Stomach smooth muscle (tissue), 2 donors: ENCODE measurements around the gene MUC6.
"Not testable (repeated sequence)": the region's sequence is repeated elsewhere in the genome, so short reads cannot be mapped to it uniquely, and the experiment has no call there.

Experiments
- H3K27ac ChIP-seq: one replicate; pipeline ENCODE4 v1.7.0; 2013; ENCODE audit warnings: mild to moderate bottlenecking, low read length, inconsistent platforms
- H3K27me3 ChIP-seq, 2 donors: one replicate each; pipeline ENCODE4 v1.7.0; 2013; ENCODE audit warnings: low read length in 2 of 2; ENCODE audit not compliant: insufficient read depth in 2 of 2, control insufficient read depth in 1 of 2
- H3K36me3 ChIP-seq, 2 donors: one replicate each; pipeline ENCODE4 v1.7.0; 2013; ENCODE audit warnings: low read length in 2 of 2; ENCODE audit not compliant: control insufficient read depth in 2 of 2, insufficient read depth in 2 of 2
- H3K4me1 ChIP-seq: one replicate; pipeline ENCODE4 v1.7.0; 2013; ENCODE audit warnings: low read length; ENCODE audit not compliant: control insufficient read depth, insufficient read depth
- H3K4me3 ChIP-seq, 2 donors: one replicate each; pipeline ENCODE4 v1.7.0; 2013; ENCODE audit warnings: low read length in 2 of 2
- H3K9ac ChIP-seq, 2 donors: one replicate each; pipeline ENCODE4 v1.7.0; 2013; ENCODE audit warnings: low read length in 2 of 2, mild to moderate bottlenecking in 1 of 2
- H3K9me3 ChIP-seq, 2 donors: one replicate each; pipeline ENCODE4 v1.7.0; 2013; ENCODE audit warnings: low read length in 2 of 2; ENCODE audit not compliant: control insufficient read depth in 2 of 2
- donor health status: healthy.
- donor health status: Pancreatic carcinoma.

Gene MUC6

DNA sequence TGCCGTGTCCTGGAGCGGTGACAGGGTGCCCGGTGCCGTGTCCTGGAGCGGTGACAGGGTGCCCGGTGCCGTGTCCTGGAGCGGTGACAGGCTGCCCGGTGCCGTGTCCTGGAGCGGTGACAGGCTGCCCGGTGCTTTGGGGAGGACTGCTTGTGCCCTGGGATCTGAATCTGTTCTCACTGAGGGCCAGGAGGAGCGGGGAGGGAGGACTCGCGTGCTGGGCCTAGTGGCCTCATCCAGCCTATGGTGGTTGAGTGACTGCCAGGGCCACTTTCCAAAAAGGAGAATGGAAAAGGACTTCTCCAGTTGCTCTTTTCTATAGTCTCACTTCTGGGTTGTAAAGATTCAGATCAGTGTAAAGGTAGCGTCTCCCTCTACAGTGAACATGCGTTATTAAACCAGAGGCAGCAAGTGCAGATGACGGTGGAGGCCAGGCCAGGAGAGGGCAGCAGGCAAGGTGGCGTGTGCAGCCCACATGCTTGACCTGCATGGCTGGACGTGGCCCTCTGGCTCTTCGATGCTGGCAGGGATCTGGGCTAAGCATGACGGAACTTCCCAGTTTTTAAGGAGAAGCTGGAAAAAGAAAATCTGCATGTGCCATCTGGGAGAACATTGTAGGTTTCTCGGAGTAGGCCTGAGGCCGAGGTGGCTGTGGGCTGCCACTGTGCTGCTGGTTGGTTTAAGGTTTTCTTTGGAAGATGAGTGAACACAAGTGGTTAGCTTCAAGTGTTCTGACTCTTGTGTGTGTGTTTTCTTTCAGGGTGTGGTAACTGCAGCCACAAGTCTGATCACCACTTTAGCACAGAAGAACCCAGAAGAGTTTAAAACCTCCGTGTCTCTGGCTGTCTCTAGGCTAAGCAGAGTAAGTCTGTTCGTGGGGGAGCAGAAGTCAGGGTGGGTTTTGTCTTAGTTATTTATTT lies 55.8 kb downstream of the MUC6 start:
- no peaks in the 10 kb centered on the region for H3K9me3 ChIP-seq
- H3K27me3 ChIP-seq: no peaks in the 10 kb centered on the region
- H3K27ac ChIP-seq: no peak overlapping the region
- no peak overlapping the region for H3K9ac ChIP-seq
- no peaks in the 10 kb centered on the region for H3K4me1 ChIP-seq
- H3K4me3 ChIP-seq: no peak overlapping the region
- H3K36me3 ChIP-seq: peaks cover 25 to 45% of the 10 kb centered on the region in 2 donors

- H3K4me1 ChIP-seq: no peaks in the 10 kb centered on the region
- no peak overlapping the region for H3K27ac ChIP-seq
- no peaks in the 10 kb centered on the region for H3K27me3 ChIP-seq
- no peak overlapping the region for H3K9ac ChIP-seq
- no peak overlapping the region for H3K4me3 ChIP-seq
- peaks cover 10 to 38% of the 10 kb centered on the region in 2 donors for H3K36me3 ChIP-seq
- H3K9me3 ChIP-seq: no peaks in the 10 kb centered on the region
Observed at GRCh38 chr11:978781-979180, 57.7 kb downstream of the MUC6 start.

DNA sequence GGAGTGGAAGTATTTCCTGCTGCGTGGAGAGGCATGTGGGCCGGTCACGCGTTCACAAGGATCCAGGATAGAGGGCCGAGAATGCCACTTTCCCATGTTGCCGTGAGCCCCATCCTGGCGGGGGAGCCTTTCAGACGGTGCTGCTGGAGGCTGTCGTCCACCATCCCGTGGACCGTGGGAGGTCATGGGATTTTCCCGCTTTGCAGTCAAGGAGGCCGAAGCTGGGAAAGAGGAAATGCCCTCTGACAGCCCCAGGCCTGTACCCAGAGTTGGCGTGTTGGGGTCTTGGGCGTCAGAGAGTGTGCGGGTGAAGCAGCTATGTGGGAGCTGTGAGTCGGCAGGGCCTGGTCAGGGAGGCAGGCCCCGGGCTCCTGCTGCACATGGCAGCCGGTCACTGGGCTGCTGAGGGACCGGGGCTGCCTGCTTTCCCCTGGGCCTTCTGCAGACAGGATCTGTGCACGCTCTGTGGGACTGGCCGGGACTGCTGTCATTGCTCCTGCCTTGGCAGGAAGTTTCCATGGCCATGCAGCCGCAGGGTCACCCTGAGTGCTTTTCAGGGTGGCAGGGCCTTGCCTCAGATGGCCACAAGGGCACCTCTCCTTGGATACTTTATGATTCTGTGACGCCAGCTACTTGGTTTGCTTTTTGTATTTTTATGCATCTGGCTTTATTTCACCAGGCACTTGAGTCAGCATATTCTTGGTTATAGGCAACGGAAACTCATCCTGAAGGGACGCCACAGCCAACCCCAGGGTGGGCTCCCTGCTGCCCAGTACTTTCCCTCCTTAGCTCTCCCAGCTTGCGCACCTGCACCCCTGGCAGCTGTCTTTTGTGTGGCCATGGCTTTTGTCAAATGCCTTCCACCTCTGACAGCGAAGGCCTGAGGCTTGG lies 58.4 kb downstream of the MUC6 start:
- H3K27ac ChIP-seq: no peak overlapping the region
- peaks cover 12 to 39% of the 10 kb centered on the region in 2 donors for H3K36me3 ChIP-seq
- H3K4me3 ChIP-seq: no peak overlapping the region
- no peak overlapping the region for H3K9ac ChIP-seq
- no peaks in the 10 kb centered on the region for H3K9me3 ChIP-seq
- H3K27me3 ChIP-seq: no peaks in the 10 kb centered on the region
- H3K4me1 ChIP-seq: no peaks in the 10 kb centered on the region

GRCh38 chr11:976431-977160 lies 59.9 kb downstream of the MUC6 start:
- Histone ChIP-seq H3K9ac (no peak overlapping the region), H3K4me3 (no peak overlapping the region), H3K36me3 (peaks cover 27 to 49% of the 10 kb centered on the region in 2 donors)

GRCh38 chr11:975827-976226 lies 60.7 kb downstream of the MUC6 start:
- H3K9ac ChIP-seq: no peak overlapping the region
- no peaks in the 10 kb centered on the region for H3K4me1 ChIP-seq
- H3K27ac ChIP-seq: no peak overlapping the region
- no peak overlapping the region for H3K4me3 ChIP-seq
- no peaks in the 10 kb centered on the region for H3K9me3 ChIP-seq
- H3K36me3 ChIP-seq: peaks cover 28 to 43% of the 10 kb centered on the region in 2 donors
- H3K27me3 ChIP-seq: no peaks in the 10 kb centered on the region

More at GRCh38 chr11:976431-977160, 59.9 kb downstream of the MUC6 start:
- H3K27ac ChIP-seq: no peak overlapping the region
- no peaks in the 10 kb centered on the region for H3K9me3 ChIP-seq
- no peaks in the 10 kb centered on the region for H3K27me3 ChIP-seq
- no peaks in the 10 kb centered on the region for H3K4me1 ChIP-seq

DNA sequence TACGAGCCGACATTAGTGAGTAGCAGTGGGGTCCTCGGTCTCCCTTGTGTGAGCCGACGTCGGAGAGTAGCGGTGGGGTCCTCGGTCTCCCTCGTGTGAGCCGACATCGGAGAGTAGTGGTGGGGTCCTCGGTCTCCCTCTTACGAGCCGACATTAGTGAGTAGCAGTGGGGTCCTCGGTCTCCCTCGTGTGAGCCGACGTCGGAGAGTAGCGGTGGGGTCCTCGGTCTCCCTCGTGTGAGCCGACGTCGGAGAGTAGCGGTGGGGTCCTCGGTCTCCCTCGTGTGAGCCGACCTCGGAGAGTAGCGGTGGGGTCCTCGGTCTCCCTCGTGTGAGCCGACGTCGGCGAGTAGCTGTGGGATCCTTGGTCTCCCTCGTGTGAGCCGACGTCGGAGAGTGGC lies 61.1 kb downstream of the MUC6 start:
- H3K27me3 ChIP-seq, H3K27ac ChIP-seq, H3K4me3 ChIP-seq, H3K4me1 ChIP-seq, H3K9me3 ChIP-seq, H3K9ac ChIP-seq: not testable (repeated sequence)
- H3K36me3 ChIP-seq: peaks cover 32 to 46% of the 10 kb centered on the region in 2 donors

DNA sequence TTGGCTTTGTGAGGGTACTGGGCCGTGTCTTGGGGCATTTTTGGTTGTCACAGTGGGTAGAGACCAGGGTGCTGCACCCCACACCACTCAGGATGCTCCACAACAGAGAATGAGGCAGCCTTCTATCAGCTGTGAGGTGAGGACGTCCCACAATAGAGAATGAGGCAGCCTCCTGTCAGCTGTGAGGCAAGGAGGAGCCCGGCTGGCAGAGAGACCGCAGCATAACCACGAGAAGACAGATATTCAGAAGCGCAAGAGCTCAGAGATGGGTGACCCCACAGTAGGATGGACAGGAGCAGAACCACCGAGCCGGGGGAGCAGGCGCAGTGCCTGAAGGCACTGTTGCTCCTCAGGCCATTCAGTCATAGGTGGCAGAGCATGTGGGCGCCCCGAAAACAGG lies 63.3 kb downstream of the MUC6 start:
- Histone ChIP-seq H3K36me3 (peaks cover 41 to 45% of the 10 kb centered on the region in 2 donors), H3K9ac (no peak overlapping the region)

GRCh38 chr11:972523-973211 lies 63.9 kb downstream of the MUC6 start:
- H3K4me1 ChIP-seq: no peaks in the 10 kb centered on the region
- no peaks in the 10 kb centered on the region for H3K27me3 ChIP-seq
- H3K4me3 ChIP-seq: no peak overlapping the region
- H3K9ac ChIP-seq: no peak overlapping the region
- peaks cover 40 to 41% of the 10 kb centered on the region in 2 donors for H3K36me3 ChIP-seq
- no peaks in the 10 kb centered on the region for H3K9me3 ChIP-seq
- no peak overlapping the region for H3K27ac ChIP-seq

More for the DNA sequence above, 63.3 kb downstream of the MUC6 start:
- no peak overlapping the region for H3K4me3 ChIP-seq
- H3K27me3 ChIP-seq: no peaks in the 10 kb centered on the region
- no peaks in the 10 kb centered on the region for H3K4me1 ChIP-seq
- H3K27ac ChIP-seq: no peak overlapping the region
- no peaks in the 10 kb centered on the region for H3K9me3 ChIP-seq

DNA sequence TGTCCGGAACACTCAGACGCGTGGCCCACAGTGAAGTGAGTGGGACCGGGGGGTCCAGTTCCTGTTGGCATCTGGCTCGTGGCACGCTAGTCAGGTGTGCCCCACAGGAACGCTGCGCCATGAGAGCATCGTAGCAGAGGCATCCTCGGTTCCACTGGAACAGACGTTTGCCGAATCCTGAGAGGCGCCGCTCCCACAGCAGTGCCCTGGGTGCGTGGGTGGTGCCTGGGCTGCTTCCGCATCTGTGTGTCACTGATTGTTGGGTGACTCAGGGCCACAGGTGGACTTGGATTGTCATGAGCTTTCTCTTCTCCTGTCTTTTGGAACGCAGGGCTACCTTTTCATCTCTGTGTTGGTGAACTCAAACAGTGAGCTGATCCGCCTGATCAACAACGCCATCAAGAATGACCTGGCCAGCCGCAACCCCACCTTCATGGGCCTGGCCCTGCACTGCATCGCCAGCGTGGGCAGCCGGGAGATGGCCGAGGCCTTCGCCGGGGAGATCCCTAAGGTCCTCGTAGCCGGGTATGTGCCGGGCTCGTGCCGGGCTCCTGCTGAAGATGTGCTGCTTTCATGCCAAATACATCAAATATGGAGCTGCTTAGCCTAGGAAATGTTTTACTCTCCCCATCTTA lies 64.7 kb downstream of the MUC6 start:
- H3K4me3 ChIP-seq: no peak overlapping the region
- no peak overlapping the region for H3K27ac ChIP-seq
- H3K9me3 ChIP-seq: no peaks in the 10 kb centered on the region
- H3K4me1 ChIP-seq: no peaks in the 10 kb centered on the region
- peaks cover 32 to 34% of the 10 kb centered on the region in 2 donors for H3K36me3 ChIP-seq
- H3K27me3 ChIP-seq: no peaks in the 10 kb centered on the region
- H3K9ac ChIP-seq: no peak overlapping the region
